Measurements from ENCODE around the gene CEP70. TPM values are rescaled to one million over a fixed set of nuclear protein-coding genes. Genes with fewer than 3 reads are reported as not detected.
"Not testable (repeated sequence)": the region's sequence is repeated elsewhere in the genome, so short reads cannot be mapped to it uniquely, and the experiment has no call there.

The CEP70 gene
- total RNA-seq, 1 donor from 2014 or later = 51.6 TPM

DNA sequence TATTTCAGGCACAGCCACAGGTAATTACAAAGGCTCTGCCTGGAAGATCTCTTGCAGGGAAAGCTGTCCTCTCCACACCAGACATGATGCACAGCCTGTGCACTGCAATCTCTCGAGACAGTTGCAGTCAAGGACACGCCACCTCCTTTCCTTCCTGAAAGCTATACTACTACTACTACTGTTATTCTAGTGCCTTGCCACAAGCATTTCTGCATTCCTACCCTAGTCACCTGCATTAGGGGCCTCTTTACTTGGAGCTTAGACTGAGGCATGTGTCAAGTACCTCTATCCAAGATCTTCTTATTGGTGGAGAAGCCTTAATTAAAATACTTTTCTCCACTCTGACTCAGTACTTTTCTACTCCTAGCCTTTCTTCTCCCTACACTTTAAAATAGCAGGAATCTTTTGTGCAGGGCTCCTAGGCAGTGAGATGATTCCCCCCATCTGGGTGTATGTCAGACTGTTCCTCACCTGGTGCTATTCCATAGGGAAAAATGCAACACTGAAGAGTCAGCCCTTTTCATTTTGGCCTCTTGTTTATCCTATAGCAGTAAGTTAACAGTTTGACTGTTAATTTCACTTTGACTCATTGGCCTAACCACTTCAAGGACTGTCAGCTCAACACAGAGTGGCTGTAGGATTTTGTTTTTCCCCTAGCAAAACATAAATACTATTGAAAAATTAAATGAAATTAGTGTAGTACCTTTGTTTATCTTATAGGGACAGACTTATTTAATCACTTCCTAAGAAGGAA lies 80.8 kb downstream of the CEP70 start:
- DNase-seq (ENCODE audit: low spot score) = no peak

DNA sequence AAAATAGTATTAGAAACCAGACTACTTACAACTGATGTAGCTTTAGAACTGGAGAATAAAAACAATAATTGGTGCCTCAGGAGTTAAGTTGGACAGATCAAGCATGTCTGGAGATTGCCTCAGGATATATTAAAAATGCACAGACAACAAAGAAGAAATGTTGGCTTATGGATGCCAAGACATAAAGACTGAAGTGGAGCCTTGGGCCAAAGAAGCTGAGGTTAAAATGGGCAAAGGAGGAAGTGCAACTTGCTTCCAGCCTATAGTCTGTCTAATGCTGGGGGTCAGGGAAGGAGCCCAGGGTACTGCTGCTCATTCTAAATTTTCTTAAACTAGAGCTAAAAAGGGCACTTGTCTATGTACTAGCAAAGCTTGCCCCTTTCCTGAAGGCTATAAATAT lies 82.1 kb downstream of the CEP70 start:
- DNase-seq (ENCODE audit: low spot score) = no peak

DNA sequence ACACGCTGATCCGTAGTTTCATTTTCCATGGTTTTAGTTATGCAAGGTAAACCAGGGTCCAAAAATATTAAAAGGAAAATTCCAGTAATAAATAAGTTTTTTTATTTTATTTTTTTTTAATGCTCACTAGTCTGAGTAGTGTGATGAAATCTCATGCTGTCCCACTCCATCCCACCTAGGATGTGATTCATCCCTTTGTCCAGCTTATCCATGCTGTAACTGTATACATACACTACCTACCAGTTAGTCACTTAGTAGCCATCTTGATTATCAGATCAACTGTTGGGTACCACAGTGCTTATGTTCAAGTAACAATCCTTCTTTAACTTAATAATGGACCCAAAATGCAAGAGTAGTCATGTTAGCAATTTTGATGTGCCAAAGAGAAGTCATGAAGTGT lies 84.5 kb downstream of the CEP70 start:
- DNase-seq (ENCODE audit: low spot score) = no peak

GRCh38 chr3:138507524-138507923 lies 86.5 kb downstream of the CEP70 start:
- DNase-seq (ENCODE audit: low spot score) = no peak

GRCh38 chr3:138498991-138499390 lies 95.1 kb downstream of the CEP70 start:
- no peak for DNase-seq (ENCODE audit: low spot score)

GRCh38 chr3:138497851-138498250 lies 96.2 kb downstream of the CEP70 start:
- no peak for DNase-seq (ENCODE audit: low spot score)

- DNase-seq (ENCODE audit: low spot score) = no peak
Measured at GRCh38 chr3:138497021-138497420, 97.0 kb downstream of the CEP70 start.

- no peak for DNase-seq (ENCODE audit: low spot score)
Measured at GRCh38 chr3:138496436-138496835, 97.6 kb downstream of the CEP70 start.

- DNase-seq (ENCODE audit: low spot score) = not testable (repeated sequence)
Measured at GRCh38 chr3:138495638-138496037, 98.4 kb downstream of the CEP70 start.

DNA sequence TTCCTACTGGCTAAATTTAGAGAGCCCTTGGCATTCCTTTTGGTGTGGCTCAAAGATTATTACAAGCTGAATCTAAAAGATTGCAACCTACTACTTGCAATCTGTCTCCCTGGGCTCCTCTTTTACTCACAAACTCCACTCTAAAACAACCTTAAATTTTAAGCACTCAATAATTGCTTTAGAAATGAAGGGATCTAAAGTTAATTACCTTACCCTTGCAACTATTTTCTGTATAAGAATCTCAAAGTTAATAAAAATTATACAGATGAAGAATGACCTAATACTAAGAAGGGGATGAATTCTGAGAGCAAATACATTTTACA lies 99.5 kb downstream of the CEP70 start:
- DNase-seq (ENCODE audit: low spot score) = no peak

GRCh38 chr3:138493804-138494606 lies 100.1 kb downstream of the CEP70 start:
- DNase-seq (ENCODE audit: low spot score) = no peak

GRCh38 chr3:138492980-138493675 lies 100.9 kb downstream of the CEP70 start:
- DNase-seq (ENCODE audit: low spot score) = no peak

GRCh38 chr3:138491971-138492370 lies 102.1 kb downstream of the CEP70 start:
- DNase-seq (ENCODE audit: low spot score) = no peak

DNA sequence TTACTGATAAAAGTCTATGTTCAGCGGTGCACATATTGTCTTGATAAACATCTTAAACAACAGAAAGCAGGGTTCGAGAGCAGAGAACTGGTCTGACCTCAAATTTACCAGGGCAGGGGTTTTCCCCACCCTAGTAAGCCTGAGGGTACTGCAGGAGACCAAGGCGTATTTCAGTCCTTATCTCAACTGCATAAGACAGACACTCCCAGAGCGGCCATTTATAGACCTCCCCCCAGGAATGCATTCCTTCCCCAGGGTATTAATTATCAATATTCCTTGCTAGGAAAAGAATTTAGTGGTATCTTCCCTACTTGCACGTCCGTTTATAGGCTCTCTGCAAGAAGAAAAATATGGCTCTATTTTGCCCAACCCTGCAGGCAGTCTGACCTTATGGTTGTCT lies 107.5 kb downstream of the CEP70 start:
- DNase-seq (ENCODE audit: low spot score) = not testable (repeated sequence)

DNA sequence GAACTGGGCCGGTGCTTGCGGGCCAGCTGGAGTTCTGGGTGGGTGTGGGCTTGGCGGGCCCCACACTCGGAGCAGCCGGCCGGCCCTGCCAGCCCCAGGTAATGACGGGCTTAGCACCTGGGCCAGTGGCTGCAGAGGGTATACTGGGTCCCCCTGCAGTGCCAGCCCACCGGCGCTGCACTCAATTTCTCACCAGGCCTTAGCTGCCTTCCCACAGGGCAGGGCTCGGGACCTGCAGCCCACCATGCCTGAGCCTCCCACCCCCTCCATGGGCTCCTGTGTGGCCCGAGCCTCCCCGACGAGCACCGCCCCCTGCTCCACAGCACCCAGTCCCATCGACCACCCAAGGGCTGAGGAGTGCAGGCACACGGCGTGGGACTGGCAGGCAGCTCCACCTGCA lies 109.4 kb downstream of the CEP70 start:
- not testable (repeated sequence) for DNase-seq (ENCODE audit: low spot score)

DNA sequence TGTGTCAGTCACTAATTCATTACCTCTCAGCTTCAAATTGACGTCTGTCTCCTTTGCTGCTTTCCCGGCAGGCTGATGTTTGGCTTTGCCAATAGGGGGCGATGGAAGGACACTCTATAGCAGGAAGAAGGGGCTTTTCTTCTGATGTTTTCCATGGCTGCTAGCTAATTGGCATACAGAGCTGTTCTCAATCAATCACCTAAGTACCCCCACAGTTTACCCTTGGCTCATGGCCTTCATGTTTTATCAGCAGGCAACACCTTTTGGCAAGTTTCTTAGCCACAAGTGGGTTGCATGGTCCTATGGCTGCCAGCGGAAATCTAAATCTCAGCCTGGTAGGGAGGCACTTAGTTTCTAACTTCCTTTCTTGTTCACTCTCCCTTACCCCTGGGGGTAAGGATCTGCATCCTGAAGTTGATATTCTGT lies 114.6 kb downstream of the CEP70 start:
- DNase-seq (ENCODE audit: low spot score) = peak; percentile 42

GRCh38 chr3:138477801-138478200 lies 116.3 kb downstream of the CEP70 start:
- no peak for DNase-seq (ENCODE audit: low spot score)

- no peak for DNase-seq (ENCODE audit: low spot score)
Measured at GRCh38 chr3:138477120-138477519, 116.9 kb downstream of the CEP70 start.

DNA sequence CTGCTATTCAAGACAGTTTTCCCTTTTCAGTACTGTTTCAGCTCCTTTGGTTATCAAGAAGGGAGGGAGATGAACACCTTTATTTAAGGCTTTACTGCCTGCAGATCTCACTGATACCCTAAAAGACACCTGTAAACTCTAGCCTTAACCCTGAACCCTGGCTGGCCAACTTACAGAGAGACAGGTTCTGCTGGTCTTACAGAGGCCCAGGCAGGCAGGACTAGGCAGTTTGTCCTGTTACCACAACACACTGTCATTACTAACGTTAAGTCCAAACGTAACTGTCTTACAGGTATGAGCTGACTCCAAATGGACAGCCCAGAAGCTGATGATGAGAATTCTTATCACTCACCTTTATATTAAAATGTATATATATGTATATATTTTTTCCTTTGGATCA lies 117.5 kb downstream of the CEP70 start:
- no peak for DNase-seq (ENCODE audit: low spot score)

DNA sequence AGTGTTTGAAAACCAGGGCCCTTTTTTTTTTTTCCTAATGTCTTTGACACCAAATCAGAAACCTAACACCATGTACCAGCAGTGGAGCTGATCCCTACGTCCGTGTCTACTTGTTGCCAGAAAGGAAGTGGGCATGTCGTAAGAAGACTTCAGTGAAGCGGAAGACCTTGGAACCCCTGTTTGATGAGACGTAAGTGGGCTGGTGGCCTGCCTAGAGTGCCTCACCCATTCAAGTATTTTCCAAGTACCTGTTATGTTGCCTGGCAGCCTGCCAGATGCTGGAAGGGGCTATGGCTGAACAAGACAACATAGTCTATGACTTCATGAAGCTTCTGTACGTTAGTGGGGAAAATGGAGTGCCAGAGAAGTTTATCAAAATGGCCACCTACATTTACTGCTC lies 119.9 kb downstream of the CEP70 start:
- no peak for DNase-seq (ENCODE audit: low spot score)

DNA sequence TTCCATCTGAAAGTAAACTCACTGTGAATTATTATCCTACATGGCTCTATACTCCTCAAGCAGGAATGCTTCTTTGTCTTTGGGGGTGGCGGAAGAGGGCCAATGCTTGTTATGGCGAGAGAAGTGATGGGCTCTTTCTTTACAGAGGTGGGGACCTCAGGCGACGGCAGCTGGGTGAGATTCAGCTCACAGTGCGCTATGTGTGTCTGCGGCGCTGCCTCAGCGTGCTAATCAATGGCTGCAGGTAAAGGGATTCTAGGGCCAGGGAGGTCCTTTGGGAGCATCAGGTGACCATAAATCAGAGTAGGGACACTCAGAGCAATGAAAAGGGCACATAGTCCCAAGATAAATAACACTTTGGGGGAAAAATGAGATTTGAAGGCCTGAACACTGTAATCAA lies 120.7 kb downstream of the CEP70 start:
- DNase-seq (ENCODE audit: low spot score) = no peak

DNA sequence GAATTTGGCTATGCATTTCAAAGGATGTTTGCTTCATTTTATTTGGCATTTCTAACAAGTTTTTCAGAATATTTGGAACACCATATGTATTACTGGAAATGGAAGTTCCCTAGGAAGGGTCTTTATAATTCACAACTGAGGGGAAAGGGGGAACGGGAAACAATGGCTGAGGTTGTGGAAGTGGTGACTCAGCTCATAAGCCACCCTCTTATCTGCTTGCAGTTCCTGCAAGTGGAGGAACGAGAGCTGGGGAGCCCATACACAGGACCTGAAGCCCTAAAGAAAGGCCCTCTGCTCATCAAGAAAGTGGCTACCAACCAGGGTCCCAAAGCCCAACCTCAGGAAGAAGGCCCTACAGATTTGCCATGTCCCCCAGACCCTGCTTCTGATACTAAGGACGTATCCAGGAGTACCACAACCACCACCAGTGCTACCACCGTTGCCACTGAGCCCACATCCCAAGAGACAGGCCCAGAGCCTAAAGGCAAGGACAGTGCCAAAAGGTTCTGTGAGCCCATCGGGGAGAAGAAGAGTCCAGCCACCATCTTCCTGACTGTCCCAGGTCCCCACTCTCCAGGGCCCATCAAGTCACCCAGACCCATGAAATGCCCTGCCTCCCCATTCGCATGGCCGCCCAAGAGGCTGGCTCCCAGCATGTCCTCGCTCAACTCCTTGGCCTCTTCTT lies 121.8 kb downstream of the CEP70 start:
- no peak for DNase-seq (ENCODE audit: low spot score)
